Fibroblast of skin of scalp (primary cell): ENCODE data around the gene ARHGEF3.

Experiments used
- DNase-seq: peaks from one replicate; pipeline ENCODE4 v3.0.0-alpha.2; 2013

The ARHGEF3 gene

DNA sequence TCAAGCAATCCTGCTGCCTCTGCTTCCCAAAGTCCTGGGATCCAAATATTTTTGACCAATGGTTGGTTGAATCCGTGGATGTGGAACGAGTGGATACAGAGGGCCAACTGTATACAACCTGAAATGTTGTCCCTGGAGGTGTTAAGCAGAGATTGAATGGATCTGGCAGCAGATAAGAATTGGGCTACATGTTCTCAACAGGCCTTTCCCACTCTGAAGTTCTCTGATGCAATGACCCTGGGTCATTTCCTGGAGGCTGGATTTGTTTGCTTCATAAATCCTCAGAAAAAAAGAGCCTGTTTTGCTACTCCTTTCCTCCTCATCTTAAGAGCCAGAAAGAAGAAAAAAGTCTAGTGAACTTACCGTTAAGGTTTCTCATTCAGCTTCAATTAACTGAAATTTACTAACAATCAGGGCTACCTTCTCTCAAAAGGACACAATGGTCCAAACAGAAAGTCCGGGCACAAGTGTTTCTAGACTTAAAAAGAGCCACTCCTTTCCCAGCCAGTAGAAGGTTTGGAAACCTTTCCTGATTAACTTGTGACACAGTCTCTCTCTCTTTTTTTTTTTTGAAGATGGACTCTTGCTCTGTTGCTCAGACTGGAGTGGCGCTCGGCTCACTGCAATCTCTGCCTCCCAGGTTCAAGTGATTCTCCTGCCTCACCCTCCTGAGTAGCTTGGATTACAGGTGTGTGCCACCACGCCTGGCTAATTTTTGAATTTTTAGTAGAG is 6.5 kb downstream of the ARHGEF3 start:
- no peak for DNase-seq

DNA sequence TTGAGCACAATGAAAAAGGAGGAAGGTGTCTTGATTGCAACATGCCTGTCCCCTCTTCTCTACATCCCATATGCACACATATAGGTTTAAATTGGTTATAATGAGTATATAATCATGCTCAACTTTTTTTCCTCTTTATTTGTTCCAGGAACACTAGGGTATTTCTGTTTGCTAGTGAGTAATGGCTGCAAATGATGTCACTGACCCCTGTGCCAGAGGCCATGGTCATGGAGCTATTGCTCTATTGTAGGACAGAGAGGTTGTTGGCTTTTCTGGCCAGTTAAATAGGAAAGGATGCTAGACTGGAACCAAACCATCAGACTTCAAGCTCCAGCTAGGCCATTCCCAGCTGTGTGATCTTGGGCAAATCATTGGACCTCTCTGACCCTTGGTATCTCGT is 9.6 kb downstream of the ARHGEF3 start:
- no peak for DNase-seq

- no peak for DNase-seq
Observed at GRCh38 chr3:56790016-56790821, 11.5 kb downstream of the ARHGEF3 start.

DNA sequence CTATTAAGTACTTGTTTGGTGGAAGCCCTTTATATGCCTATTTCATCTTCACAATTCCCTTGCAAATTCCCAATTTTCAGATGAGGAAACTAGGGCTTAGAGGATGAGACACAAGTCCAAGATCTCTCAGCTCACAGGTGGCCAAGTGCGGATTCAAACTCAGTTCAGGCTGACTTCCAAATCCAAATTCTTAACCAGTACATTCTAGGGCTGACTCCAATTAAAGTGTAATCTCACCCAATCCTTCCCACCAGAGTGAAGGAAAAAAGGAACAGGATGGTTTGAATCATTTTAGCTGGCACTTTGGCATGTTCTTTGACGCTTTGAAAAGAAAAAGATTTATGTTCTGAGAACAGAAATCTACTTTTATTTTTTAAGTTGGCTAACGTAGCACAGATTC is 12.7 kb downstream of the ARHGEF3 start:
- DNase-seq, result no peak

GRCh38 chr3:56788521-56788920 is 13.2 kb downstream of the ARHGEF3 start:
- no peak for DNase-seq

DNA sequence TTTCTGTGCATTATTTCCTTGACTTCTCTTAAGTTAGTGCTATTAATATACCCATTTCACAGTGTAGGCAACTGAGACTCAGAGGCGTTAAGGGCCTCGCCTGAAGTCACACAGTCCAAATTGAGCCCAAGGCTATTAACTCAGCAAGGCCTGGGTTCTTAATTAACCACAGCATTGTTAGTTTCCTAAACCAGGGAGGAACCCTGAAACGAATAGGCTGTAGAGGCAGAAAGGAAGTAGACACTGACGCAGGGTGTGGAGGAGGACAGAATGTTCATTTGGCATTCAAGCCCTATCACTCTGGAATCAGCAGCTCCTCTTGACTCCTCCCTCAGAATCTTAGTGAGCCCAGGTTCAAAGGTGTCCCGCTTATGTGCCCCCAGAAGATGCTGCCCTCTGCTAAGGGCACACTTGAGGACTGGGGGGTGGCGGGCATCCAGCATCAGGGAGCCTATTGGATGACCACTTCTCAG is 13.9 kb downstream of the ARHGEF3 start:
- no peak for DNase-seq

DNA sequence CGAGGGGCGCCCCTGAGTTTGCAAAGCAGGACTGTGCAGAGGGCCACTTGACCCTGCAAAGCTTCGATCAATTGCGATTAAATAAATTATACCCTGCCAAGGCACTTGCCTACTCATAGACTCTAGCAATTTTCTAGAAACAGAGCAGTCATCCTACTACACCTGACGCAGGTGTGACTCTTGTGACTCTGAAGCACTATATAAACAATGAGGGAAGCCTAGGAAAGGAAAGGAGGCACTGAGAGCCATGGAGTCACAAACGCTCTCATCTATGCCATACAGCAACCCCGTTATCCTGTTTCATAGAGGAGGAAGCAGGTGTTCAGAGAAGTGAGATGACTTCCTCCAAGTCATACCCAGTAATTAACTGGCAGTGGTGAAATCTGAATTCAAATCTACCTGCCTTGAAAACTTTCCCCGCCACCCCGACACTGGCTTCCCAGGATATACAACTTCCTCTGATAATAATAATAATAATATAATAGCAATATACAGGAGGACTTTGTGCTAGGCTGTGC is 14.4 kb downstream of the ARHGEF3 start:
- DNase-seq, result no peak

DNA sequence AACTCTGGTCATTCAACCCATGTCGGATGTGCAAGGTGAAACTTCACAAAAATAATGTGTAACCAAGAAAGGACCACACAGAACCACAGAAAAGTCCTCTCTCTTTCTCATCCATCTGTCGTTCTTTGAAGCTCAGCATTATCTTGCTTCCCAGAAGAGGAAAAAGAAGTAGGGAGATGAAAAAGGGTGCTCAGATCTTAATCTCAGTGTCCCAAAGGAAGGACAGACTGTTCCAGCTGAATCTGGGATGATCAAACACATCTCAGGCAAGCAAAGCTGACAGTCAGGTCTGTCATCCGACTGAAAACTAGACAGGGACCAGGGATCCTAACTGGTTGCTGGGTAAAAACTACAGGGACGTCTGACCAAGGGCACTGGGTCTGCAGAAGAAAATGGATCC is 16.2 kb downstream of the ARHGEF3 start:
- no peak for DNase-seq

GRCh38 chr3:56784448-56785001 is 17.2 kb downstream of the ARHGEF3 start:
- no peak for DNase-seq

DNA sequence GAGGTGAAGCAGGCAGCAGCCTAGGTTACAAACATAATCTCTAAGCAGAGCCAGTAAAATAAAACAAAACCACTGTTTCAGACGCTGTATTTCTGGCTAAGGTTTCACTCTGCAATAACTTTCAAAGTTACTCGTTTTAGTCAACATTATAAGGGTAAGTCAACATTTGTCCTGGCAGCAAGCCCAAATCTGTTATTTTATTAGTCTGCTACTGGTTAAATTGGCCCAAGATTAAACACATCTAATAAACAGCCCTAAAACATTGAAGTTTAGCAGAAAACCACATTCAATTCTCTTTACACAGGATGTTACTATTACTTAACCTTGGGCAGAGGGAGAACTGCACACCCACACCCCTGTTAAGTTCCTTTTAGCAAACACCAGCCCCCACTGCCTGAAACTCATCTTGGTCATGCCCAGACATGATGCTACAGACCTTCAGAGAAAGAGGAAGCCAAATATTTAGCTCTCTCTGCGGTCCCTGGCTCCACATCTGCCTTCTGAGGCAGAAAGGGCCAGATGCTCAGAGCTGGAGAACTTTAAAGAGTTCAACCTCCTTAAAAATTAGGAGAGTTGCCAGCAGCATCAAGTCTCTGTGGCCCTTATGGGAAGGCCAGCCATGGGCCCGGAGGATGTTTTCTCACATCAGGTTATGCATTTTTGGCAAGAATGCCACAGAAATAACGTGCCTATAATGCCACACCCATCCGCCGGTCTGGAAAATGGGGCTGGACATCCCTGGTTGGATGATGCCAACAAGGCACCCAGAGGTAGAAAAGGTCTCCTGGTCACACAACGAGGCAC is 17.9 kb downstream of the ARHGEF3 start:
- DNase-seq, result peak; percentile 49

DNA sequence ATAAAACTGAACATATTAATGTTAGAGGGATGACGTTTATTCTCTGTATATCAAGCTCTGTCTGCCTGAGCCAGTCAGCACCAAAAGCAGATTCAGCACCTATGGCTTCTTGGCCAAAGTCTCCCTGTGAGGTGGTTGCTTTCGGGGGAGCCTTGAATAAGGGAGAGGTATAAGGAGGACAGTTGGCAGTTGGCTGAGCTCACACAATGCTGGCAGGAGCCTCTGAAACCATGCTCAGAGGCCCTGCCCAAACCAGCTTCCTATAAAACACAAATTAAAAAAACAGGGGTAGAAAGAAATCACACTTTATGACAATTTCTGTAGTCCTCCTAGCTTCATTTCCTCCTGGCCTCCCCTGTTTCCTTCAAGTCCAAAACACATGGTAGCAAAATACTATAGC is 18.8 kb downstream of the ARHGEF3 start:
- DNase-seq, result no peak

GRCh38 chr3:56782215-56782614 is 19.5 kb downstream of the ARHGEF3 start:
- DNase-seq, result no peak

GRCh38 chr3:56781762-56782161 is 20.0 kb downstream of the ARHGEF3 start:
- DNase-seq, result no peak

DNA sequence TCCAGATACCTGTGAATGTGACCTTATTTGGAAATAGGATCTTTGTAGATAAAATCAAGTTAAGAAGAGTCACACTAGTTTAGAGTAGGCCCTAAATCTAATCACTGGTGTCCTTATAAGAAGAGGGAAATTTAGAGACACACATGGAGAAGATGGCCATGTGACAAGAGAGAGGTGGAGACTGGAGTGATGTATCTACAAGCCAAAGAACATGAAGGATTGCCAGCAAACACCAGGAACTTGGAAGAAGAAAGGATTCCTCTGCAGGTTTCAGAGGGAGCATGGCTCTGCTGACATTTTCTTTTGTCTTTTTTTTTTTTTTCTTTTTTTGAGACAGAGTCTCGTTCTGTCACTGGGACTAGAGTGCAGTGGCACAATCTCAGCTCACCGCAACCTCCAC is 20.8 kb downstream of the ARHGEF3 start:
- DNase-seq, result no peak

GRCh38 chr3:56778893-56779292 is 22.9 kb downstream of the ARHGEF3 start:
- no peak for DNase-seq

DNA sequence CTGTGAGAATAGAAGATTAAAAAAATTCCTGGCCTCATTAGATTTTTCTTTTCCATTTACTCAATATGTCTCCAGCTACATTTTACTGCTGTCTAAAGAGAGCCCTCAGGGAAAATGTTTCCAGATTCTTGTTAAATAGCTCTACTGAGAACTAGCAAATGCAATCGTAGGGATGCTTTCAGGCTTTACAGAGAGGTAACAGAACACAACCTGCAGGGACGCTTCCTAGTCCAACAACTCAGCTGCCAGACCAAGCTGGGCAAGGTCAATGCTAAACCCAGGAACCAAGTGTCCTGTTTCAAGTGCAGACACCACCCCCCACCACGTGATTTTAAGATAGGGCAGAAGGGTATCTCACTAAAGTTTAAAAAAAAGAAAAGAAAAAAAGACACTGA is 25.2 kb downstream of the ARHGEF3 start:
- DNase-seq, result no peak

DNA sequence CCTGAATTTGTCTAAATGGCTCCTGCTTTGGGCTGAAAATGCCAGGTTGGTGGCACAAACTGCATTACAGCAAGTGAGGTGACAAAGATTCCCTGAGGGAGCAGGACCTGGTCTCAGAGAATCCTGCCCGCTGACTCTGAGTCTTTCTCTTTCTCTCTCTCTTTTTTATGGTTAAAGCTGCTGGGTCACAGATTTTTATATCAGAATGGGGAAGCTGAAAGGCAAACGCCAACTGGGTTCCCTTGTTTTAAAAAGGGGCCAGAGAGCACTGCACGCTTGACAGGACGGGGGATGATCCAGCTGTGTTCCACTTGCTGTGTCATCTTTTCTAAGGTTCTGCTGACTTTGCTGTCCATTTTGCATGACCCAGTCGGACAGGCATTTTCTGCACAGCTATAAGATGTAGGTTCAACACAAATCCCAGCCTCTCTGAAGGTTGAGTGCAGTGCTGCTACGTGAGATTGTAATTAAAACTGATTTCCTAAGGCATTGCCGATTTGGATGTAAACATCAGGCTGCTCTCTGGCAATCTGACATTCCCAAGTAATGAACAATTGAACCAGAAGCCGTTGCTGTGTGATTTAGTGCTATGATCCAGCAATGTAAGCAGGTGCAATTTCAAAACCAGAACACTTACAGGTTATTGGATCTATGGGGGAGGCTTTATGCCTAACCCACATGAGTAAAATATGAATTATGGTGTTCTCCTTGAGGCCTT is 25.8 kb downstream of the ARHGEF3 start:
- no peak for DNase-seq

DNA sequence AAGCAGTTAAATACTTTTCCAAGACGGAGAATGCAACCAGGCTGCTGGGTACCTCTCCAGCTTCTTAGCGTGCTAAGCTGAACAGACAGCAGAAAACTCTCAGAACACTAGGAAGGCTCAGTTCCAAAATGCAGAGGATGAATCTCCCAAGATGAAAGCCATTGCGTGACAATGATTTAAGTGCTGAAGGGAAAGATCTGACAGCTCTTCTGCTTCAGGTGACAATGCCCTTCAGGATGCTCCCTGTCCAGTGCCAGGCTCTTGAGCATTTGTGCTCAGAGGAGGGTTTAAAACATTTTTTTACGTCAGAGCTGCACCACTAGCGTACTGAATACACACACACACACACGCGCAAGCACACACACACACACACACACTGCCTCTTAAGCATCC is 26.3 kb downstream of the ARHGEF3 start:
- DNase-seq, result no peak

- no peak for DNase-seq
Observed at GRCh38 chr3:56773986-56774385, 27.8 kb downstream of the ARHGEF3 start.

GRCh38 chr3:56772952-56773938 is 28.5 kb downstream of the ARHGEF3 start:
- no peak for DNase-seq

DNA sequence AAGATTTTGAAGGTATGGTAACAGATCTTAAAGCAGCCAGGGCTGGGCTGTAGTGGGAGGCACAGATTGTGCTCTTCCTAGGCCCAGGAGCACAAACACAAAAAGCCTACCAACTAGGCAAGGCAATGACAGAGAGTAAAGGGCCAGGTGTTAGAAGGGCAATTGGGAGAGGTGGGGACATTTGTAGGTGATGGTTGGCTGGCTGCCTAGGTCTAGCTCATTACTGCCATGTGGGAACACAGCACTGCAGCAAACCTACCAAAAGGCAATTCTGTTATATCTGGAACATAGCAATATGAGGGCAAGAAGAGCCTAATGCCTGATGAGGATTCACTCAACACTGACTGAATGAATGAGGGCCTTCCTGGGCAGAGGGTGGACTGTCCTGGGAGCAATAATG is 30.4 kb downstream of the ARHGEF3 start:
- no peak for DNase-seq
